Uterus (tissue), 2 donors: ENCODE results near the gene RAX2.

ENCODE experiments used
- POLR2A ChIP-seq, 2 donors: fragments of 450-650 bp; IDR thresholded peaks; one replicate each; pipeline ENCODE4 v1.6.1; 2016; ENCODE audit warnings: antibody characterized with exemption in 2 of 2, mild to moderate bottlenecking in 1 of 2, moderate library complexity in 1 of 2
- TF ChIP-seq, protein P1 (sequence below), 4 experiments: fragments of 200-600 bp in 2 of 4; fragments of 450-650 bp in 2 of 4; sonication (generic) in 2 of 4; IDR thresholded peaks; one replicate each; pipeline ENCODE4 v1.5.1; 2016 to 2019; ENCODE audit warnings: antibody characterized with exemption in 4 of 4, mild to moderate bottlenecking in 2 of 4, moderate library complexity in 1 of 4

DNA sequence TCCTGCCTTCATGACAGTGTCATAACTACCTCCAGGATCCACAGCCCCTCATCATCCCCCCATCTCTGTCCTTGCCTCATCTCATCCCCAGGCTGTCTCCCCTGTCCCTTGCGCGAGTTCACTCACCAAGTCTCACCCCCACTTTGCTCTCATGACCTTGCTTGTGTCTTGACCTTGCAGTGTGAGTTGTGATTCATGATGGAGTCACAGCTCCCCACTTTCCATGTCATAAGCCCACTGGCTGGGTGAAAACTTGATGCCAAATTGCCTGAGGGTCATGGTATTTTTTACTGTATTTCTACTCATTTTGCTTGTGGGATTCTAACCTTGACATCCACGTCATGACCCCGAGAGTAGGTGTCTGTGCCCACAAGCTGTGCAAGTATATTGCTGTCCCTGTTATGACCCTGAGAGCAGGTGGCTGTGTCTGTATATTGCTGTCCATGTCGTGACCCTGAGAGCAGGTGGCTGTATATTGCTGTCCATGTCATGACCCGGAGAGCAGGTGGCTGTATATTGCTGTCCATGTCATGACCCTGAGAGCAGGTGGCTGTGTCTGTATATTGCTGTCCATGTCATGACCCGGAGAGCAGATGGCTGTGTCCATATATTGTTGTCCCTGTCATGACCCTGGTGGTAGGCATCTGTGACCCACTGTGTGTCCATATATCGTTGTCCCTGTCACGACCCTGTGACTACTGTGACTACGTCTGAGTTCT is 34.4 kb downstream of the RAX2 start:
- TF ChIP-seq, protein P1, sequence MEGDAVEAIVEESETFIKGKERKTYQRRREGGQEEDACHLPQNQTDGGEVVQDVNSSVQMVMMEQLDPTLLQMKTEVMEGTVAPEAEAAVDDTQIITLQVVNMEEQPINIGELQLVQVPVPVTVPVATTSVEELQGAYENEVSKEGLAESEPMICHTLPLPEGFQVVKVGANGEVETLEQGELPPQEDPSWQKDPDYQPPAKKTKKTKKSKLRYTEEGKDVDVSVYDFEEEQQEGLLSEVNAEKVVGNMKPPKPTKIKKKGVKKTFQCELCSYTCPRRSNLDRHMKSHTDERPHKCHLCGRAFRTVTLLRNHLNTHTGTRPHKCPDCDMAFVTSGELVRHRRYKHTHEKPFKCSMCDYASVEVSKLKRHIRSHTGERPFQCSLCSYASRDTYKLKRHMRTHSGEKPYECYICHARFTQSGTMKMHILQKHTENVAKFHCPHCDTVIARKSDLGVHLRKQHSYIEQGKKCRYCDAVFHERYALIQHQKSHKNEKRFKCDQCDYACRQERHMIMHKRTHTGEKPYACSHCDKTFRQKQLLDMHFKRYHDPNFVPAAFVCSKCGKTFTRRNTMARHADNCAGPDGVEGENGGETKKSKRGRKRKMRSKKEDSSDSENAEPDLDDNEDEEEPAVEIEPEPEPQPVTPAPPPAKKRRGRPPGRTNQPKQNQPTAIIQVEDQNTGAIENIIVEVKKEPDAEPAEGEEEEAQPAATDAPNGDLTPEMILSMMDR (IDR thresholded peaks at IDR 0.05), result no peak
- TF ChIP-seq POLR2A (IDR thresholded peaks at IDR 0.05), result no peak
